GM19043 (cell line): ENCODE measurements around the gene C2orf68.
"Not testable (repeated sequence)": the region's sequence is repeated elsewhere in the genome, so short reads cannot be mapped to it uniquely, and the experiment has no call there.

ENCODE experiments used
- ATAC-seq: cut with Tn5 transposase; IDR thresholded peaks from one replicate; pipeline ENCODE4 v1.9.1; 2021; ENCODE audit warnings: low read depth; ENCODE audit not compliant: unreplicated experiment

The C2orf68 gene

GRCh38 chr2:85611705-85612587, at the start of gene C2orf68:
TSS of gene C2orf68 (minus strand) at chr2:85612066. CDS start at chr2:85611984, 82 bp downstream.
- ATAC-seq: peak; percentile 75

GRCh38 chr2:85661139-85661858, 49.4 kb upstream of the C2orf68 start:
- ATAC-seq: no peak

- ATAC-seq: no peak
Observed at GRCh38 chr2:85660725-85661124, 48.9 kb upstream of the C2orf68 start.

GRCh38 chr2:85660301-85660700, 48.4 kb upstream of the C2orf68 start:
- not testable (repeated sequence) for ATAC-seq

- no peak for ATAC-seq
Observed at GRCh38 chr2:85659324-85659981, 47.6 kb upstream of the C2orf68 start.

GRCh38 chr2:85657399-85657798, 45.5 kb upstream of the C2orf68 start:
- ATAC-seq: not testable (repeated sequence)

GRCh38 chr2:85656468-85656867, 44.6 kb upstream of the C2orf68 start:
- ATAC-seq: no peak

GRCh38 chr2:85655961-85656417, 44.1 kb upstream of the C2orf68 start:
- ATAC-seq: no peak

GRCh38 chr2:85653996-85654395, 42.1 kb upstream of the C2orf68 start:
- no peak for ATAC-seq

GRCh38 chr2:85652056-85652455, 40.2 kb upstream of the C2orf68 start:
- ATAC-seq: no peak

- no peak for ATAC-seq
Observed at GRCh38 chr2:85651097-85651496, 39.2 kb upstream of the C2orf68 start.

GRCh38 chr2:85650456-85650855, 38.6 kb upstream of the C2orf68 start:
- ATAC-seq: no peak

GRCh38 chr2:85649201-85650190, 37.6 kb upstream of the C2orf68 start:
- no peak for ATAC-seq

- ATAC-seq: no peak
Observed at GRCh38 chr2:85648619-85649018, 36.8 kb upstream of the C2orf68 start.

GRCh38 chr2:85647823-85648526, 36.1 kb upstream of the C2orf68 start:
- no peak for ATAC-seq

- no peak for ATAC-seq
Observed at GRCh38 chr2:85646166-85646565, 34.3 kb upstream of the C2orf68 start.

GRCh38 chr2:85644909-85645308, 33.0 kb upstream of the C2orf68 start:
- ATAC-seq: no peak

- ATAC-seq: no peak
Observed at GRCh38 chr2:85642725-85643124, 30.9 kb upstream of the C2orf68 start.

GRCh38 chr2:85635636-85636035, 23.8 kb upstream of the C2orf68 start:
- no peak for ATAC-seq
